Measurements from ENCODE around the gene ZNF629.

- TF ChIP-seq, protein P1, sequence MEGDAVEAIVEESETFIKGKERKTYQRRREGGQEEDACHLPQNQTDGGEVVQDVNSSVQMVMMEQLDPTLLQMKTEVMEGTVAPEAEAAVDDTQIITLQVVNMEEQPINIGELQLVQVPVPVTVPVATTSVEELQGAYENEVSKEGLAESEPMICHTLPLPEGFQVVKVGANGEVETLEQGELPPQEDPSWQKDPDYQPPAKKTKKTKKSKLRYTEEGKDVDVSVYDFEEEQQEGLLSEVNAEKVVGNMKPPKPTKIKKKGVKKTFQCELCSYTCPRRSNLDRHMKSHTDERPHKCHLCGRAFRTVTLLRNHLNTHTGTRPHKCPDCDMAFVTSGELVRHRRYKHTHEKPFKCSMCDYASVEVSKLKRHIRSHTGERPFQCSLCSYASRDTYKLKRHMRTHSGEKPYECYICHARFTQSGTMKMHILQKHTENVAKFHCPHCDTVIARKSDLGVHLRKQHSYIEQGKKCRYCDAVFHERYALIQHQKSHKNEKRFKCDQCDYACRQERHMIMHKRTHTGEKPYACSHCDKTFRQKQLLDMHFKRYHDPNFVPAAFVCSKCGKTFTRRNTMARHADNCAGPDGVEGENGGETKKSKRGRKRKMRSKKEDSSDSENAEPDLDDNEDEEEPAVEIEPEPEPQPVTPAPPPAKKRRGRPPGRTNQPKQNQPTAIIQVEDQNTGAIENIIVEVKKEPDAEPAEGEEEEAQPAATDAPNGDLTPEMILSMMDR (IDR thresholded peaks at IDR 0.05) = no peak
- no peak for TF ChIP-seq POLR2A (IDR thresholded peaks at IDR 0.05)
Measured at GRCh38 chr16:30783280-30784109, 3.5 kb downstream of the ZNF629 start.
